Smooth muscle cell (in vitro differentiated cells): Measurements from ENCODE around the gene ATAD3A. TPM values are rescaled to one million over a fixed set of nuclear protein-coding genes. Genes with fewer than 3 reads are reported as not detected.
"Not testable (repeated sequence)": the region's sequence is repeated elsewhere in the genome, so short reads cannot be mapped to it uniquely, and the experiment has no call there.

Experiments
- DNase-seq: peaks from one replicate; lab custom pipeline; 2025; ENCODE audit not compliant: unreplicated experiment; lab: John Stamatoyannopoulos, UW
- H2AFZ ChIP-seq: fragments of 200-600 bp; sonication (generic); 2 replicates; pipeline ENCODE4 v1.6.0; 2016; ENCODE audit warnings: antibody characterized with exemption, low read depth, mild to moderate bottlenecking
- H3F3A ChIP-seq: fragments of 200-600 bp; sonication (generic); 2 replicates; pipeline ENCODE4 v1.6.0; 2017; ENCODE audit warnings: antibody characterized with exemption, low read depth
- H3K27ac ChIP-seq: fragments of 200-600 bp; sonication (generic); 2 replicates; pipeline ENCODE4 v1.5.1; 2016; ENCODE audit warnings: low read depth, mild to moderate bottlenecking
- H3K27me3 ChIP-seq: fragments of 200-600 bp; sonication (generic); 2 replicates; pipeline ENCODE4 v1.6.1; 2016; ENCODE audit warnings: low read depth, mild to moderate bottlenecking
- H3K36me3 ChIP-seq: fragments of 200-600 bp; sonication (generic); 2 replicates; pipeline ENCODE4 v1.5.1; 2016; ENCODE audit warnings: low read depth
- H3K4me1 ChIP-seq: fragments of 200-600 bp; sonication (generic); 2 replicates; pipeline ENCODE4 v1.5.1; 2016; ENCODE audit warnings: low read depth
- H3K4me2 ChIP-seq: fragments of 200-600 bp; sonication (generic); 2 replicates; pipeline ENCODE4 v1.6.0; 2016; ENCODE audit warnings: mild to moderate bottlenecking
- H3K4me3 ChIP-seq: fragments of 200-600 bp; sonication (generic); 2 replicates; pipeline ENCODE4 v1.5.1; 2016; ENCODE audit warnings: mild to moderate bottlenecking
- H3K79me2 ChIP-seq: fragments of 200-600 bp; sonication (generic); 2 replicates; pipeline ENCODE4 v1.6.0; 2016; ENCODE audit warnings: low read depth, mild to moderate bottlenecking
- H3K9ac ChIP-seq: fragments of 200-600 bp; sonication (generic); 2 replicates; pipeline ENCODE4 v1.6.0; 2016; ENCODE audit warnings: low read depth
- H3K9me3 ChIP-seq: fragments of 200-600 bp; sonication (generic); replicated peaks from 2 replicates; pipeline ENCODE4 v1.5.1; 2016; ENCODE audit warnings: low read depth
- H4K20me1 ChIP-seq: fragments of 200-600 bp; sonication (generic); 2 replicates; pipeline ENCODE4 v1.6.0; 2016; ENCODE audit warnings: low read depth
- CTCF ChIP-seq: fragments of 200-600 bp; sonication (generic); IDR thresholded peaks from 2 replicates; pipeline ENCODE4 v1.5.1; 2017; ENCODE audit warnings: borderline replicate concordance, mild to moderate bottlenecking, antibody characterized with exemption; ENCODE audit not compliant: insufficient read depth, poor library complexity, severe bottlenecking
- WGBS: methylation state at CpG from one replicate; pipeline ENCODE4 v1.1.7; 2016; ENCODE audit warnings: low lambda C conversion rate; 5-methylcytosine and 5-hydroxymethylcytosine counted together
- polyA plus RNA-seq: library from polyadenylated mRNA; unstranded; fragments of >200 nt; fragmentation: Nextera tagmentation; extraction: Ambion mirVana; gene quantifications from 2 replicates; pipeline ENCODE4 v1.2.1, GENCODE V29; 2016
- total RNA-seq: library from RNA; depleted of rRNA; stranded (reverse); fragments of >200 nt; gene quantifications from 2 replicates; pipeline ENCODE4 v1.2.3, GENCODE V29; 2014

The ATAD3A gene
- total and polyA plus RNA-seq, 2 experiments from 2014 or later: 14.3 to 58.0 TPM

GRCh38 chr1:1529321-1529720 lies 17.4 kb downstream of the ATAD3A start:
- Histone ChIP-seq H3K36me3 (no peaks in the 10 kb centered on the region), H3K9me3 (no peaks in the 10 kb centered on the region), H3K9ac (no peak overlapping the region), H3K4me1 (no peaks in the 10 kb centered on the region), H4K20me1 (no peaks in the 10 kb centered on the region), H3F3A (no peaks in the 10 kb centered on the region), H3K27me3 (no peaks in the 10 kb centered on the region), H3K4me3 (no peak overlapping the region), H3K79me2 (no peaks in the 10 kb centered on the region), H2AFZ (no peak overlapping the region), H3K4me2 (no peak overlapping the region), H3K27ac (no peak overlapping the region)
- no peak for TF ChIP-seq CTCF
- no peak for DNase-seq
- 99% methylated on average over 18 of the region's 18 CpGs for WGBS

GRCh38 chr1:1529936-1530335 lies 18.0 kb downstream of the ATAD3A start:
- 98% methylated on average over 8 of the region's 8 CpGs for WGBS
- H3K79me2 ChIP-seq: no peaks in the 10 kb centered on the region
- H3K4me2 ChIP-seq: no peak overlapping the region
- H3K9ac ChIP-seq: no peak overlapping the region
- no peak for TF ChIP-seq CTCF
- H3K36me3 ChIP-seq: no peaks in the 10 kb centered on the region
- H3K9me3 ChIP-seq: no peaks in the 10 kb centered on the region
- no peak overlapping the region for H2AFZ ChIP-seq
- no peaks in the 10 kb centered on the region for H3K27me3 ChIP-seq
- H3K4me1 ChIP-seq: no peaks in the 10 kb centered on the region
- no peaks in the 10 kb centered on the region for H4K20me1 ChIP-seq
- H3K27ac ChIP-seq: no peak overlapping the region
- DNase-seq: no peak
- H3K4me3 ChIP-seq: no peak overlapping the region
- H3F3A ChIP-seq: no peaks in the 10 kb centered on the region

- TF ChIP-seq CTCF: no peak
- H4K20me1 ChIP-seq: peaks cover 5% of the 10 kb centered on the region
- no peak overlapping the region for H3K9ac ChIP-seq
- H3K79me2 ChIP-seq: no peaks in the 10 kb centered on the region
- no peaks in the 10 kb centered on the region for H3K9me3 ChIP-seq
- H2AFZ ChIP-seq: no peak overlapping the region
- no peaks in the 10 kb centered on the region for H3K27me3 ChIP-seq
- H3K4me1 ChIP-seq: no peaks in the 10 kb centered on the region
- H3K4me3 ChIP-seq: no peak overlapping the region
- no peak overlapping the region for H3K27ac ChIP-seq
- no peak overlapping the region for H3K4me2 ChIP-seq
- no peaks in the 10 kb centered on the region for H3F3A ChIP-seq
- 98% methylated on average over 4 of the region's 4 CpGs for WGBS
- no peaks in the 10 kb centered on the region for H3K36me3 ChIP-seq
- DNase-seq: no peak
These were observed 20.0 kb downstream of the ATAD3A start for GRCh38 chr1:1531947-1532346.

GRCh38 chr1:1533176-1533893 lies 21.4 kb downstream of the ATAD3A start:
- not testable (repeated sequence) for H3F3A ChIP-seq, H3K9me3 ChIP-seq, H3K4me1 ChIP-seq, H3K79me2 ChIP-seq, DNase-seq, H4K20me1 ChIP-seq, H3K27me3 ChIP-seq, H3K4me3 ChIP-seq, H3K27ac ChIP-seq, H2AFZ ChIP-seq, H3K9ac ChIP-seq, H3K36me3 ChIP-seq, H3K4me2 ChIP-seq
- WGBS: 84% methylated on average over 14 of the region's 22 CpGs

GRCh38 chr1:1533894-1534291 lies 21.9 kb downstream of the ATAD3A start:
- H3K27me3 ChIP-seq, H3K79me2 ChIP-seq, H3K9ac ChIP-seq, H3F3A ChIP-seq, DNase-seq, H2AFZ ChIP-seq, H3K4me3 ChIP-seq, H4K20me1 ChIP-seq, H3K9me3 ChIP-seq, H3K27ac ChIP-seq, H3K36me3 ChIP-seq, H3K4me1 ChIP-seq, H3K4me2 ChIP-seq: not testable (repeated sequence)
- 93% methylated on average over 12 of the region's 18 CpGs for WGBS
